GM10266 (cell line): ENCODE measurements around the gene TCN1.
"Not testable (repeated sequence)": the region's sequence is repeated elsewhere in the genome, so short reads cannot be mapped to it uniquely, and the experiment has no call there.

Experiments used
- DNase-seq: peaks from one replicate; pipeline ENCODE4 v3.0.0; 2012; ENCODE audit errors: extremely low spot score
- CTCF ChIP-seq: IDR thresholded peaks from 2 replicates; pipeline ENCODE4 v1.5.1; 2012; ENCODE audit warnings: mild to moderate bottlenecking, low read depth; ENCODE audit not compliant: control insufficient read depth, insufficient read depth; ENCODE audit errors: missing control alignments

TCN1 gene

GRCh38 chr11:59842316-59842715 lies 24.0 kb downstream of the TCN1 start:
- no peak for DNase-seq
- no peak for TF ChIP-seq CTCF

- no peak for DNase-seq
- no peak for TF ChIP-seq CTCF
Observed at GRCh38 chr11:59841514-59841913, 24.8 kb downstream of the TCN1 start.

- no peak for TF ChIP-seq CTCF
- no peak for DNase-seq
Observed at GRCh38 chr11:59839615-59840014, 26.7 kb downstream of the TCN1 start.

GRCh38 chr11:59833602-59834001 lies 32.7 kb downstream of the TCN1 start:
- no peak for TF ChIP-seq CTCF
- no peak for DNase-seq

- no peak for TF ChIP-seq CTCF
- DNase-seq, result no peak
Observed at GRCh38 chr11:59829358-59829757, 36.9 kb downstream of the TCN1 start.

GRCh38 chr11:59822989-59823566 lies 43.2 kb downstream of the TCN1 start:
- peak; percentile 47 for DNase-seq
- peak; percentile 61 for TF ChIP-seq CTCF

GRCh38 chr11:59818572-59818971 lies 47.7 kb downstream of the TCN1 start:
- no peak for DNase-seq
- no peak for TF ChIP-seq CTCF

GRCh38 chr11:59816434-59816833 lies 49.9 kb downstream of the TCN1 start:
- not testable (repeated sequence) for DNase-seq
